Prostate gland (tissue), 2 donors: ENCODE results near the gene SLC8A3.

Source experiments
- CTCF ChIP-seq, 4 experiments: fragments of 200-600 bp in 2 of 4; fragments of 450-650 bp in 2 of 4; sonication (generic) in 2 of 4; IDR thresholded peaks; 1 replicate in 3 of 4; 2 replicates in 1 of 4; pipeline ENCODE4 v1.5.1; 2016 to 2019; ENCODE audit warnings: antibody characterized with exemption in 4 of 4, mild to moderate bottlenecking in 2 of 4, moderate library complexity in 2 of 4
- POLR2A ChIP-seq: fragments of 450-650 bp; IDR thresholded peaks from one replicate; pipeline ENCODE4 v1.6.1; 2016; ENCODE audit warnings: antibody characterized with exemption, mild to moderate bottlenecking
- POLR2AphosphoS5 ChIP-seq: sonication (generic); formaldehyde crosslinking; IDR thresholded peaks from one replicate; pipeline ENCODE4 v1.6.1; 2017; ENCODE audit warnings: antibody characterized with exemption

- TF ChIP-seq CTCF (IDR thresholded peaks at IDR 0.05) (no peak), POLR2AphosphoS5 (no peak), POLR2A (no peak)
Observed at GRCh38 chr14:70192915-70193314, 4.2 kb upstream of the SLC8A3 start.
